GM23338 (cell line): ENCODE data around the gene ZNF808. TPM values are rescaled to one million over a fixed set of nuclear protein-coding genes. Genes with fewer than 3 reads are reported as not detected.
"Not testable (repeated sequence)": the region's sequence is repeated elsewhere in the genome, so short reads cannot be mapped to it uniquely, and the experiment has no call there.

ENCODE experiments used
- ATAC-seq: fragments of 200-7000 bp; cut with Tn5 transposase; 3 replicates; pipeline ENCODE4 v1.9.1; 2020
- DNase-seq: peaks from one replicate; pipeline ENCODE4 v3.0.0-alpha.2; 2015; ENCODE audit warnings: low spot score
- H2AFZ ChIP-seq: fragments of 200-600 bp; sonication (generic); 2 replicates; pipeline ENCODE4 v1.8.0; 2016; ENCODE audit warnings: antibody characterized with exemption, mild to moderate bottlenecking, moderate library complexity
- H3F3A ChIP-seq: fragments of 200-600 bp; sonication (generic); replicated peaks from 2 replicates; pipeline ENCODE4 v1.8.0; 2017; ENCODE audit warnings: antibody characterized with exemption, mixed run types, low read depth
- H3K27ac ChIP-seq: fragments of 200-600 bp; sonication (generic); 2 replicates; pipeline ENCODE4 v1.6.1; 2016; ENCODE audit warnings: low read depth
- H3K27me3 ChIP-seq: fragments of 200-600 bp; sonication (generic); 2 replicates; pipeline ENCODE4 v1.8.0; 2016; ENCODE audit warnings: mild to moderate bottlenecking, mixed run types, moderate library complexity; ENCODE audit not compliant: insufficient read depth
- H3K36me3 ChIP-seq: fragments of 200-600 bp; sonication (generic); 2 replicates; pipeline ENCODE4 v1.8.0; 2016; ENCODE audit warnings: mild to moderate bottlenecking; ENCODE audit not compliant: insufficient read depth
- H3K4me1 ChIP-seq: fragments of 200-600 bp; sonication (generic); 2 replicates; pipeline ENCODE4 v1.8.0; 2016; ENCODE audit warnings: mild to moderate bottlenecking, moderate library complexity; ENCODE audit not compliant: insufficient read depth
- H3K4me2 ChIP-seq: fragments of 200-600 bp; sonication (generic); 2 replicates; pipeline ENCODE4 v1.7.1; 2017; ENCODE audit warnings: mixed run types
- H3K4me3 ChIP-seq: fragments of 200-600 bp; sonication (generic); 2 replicates; pipeline ENCODE4 v1.6.1; 2016; ENCODE audit warnings: mixed run types
- H3K79me2 ChIP-seq: fragments of 200-600 bp; sonication (generic); replicated peaks from 2 replicates; pipeline ENCODE4 v1.8.0; 2017; ENCODE audit warnings: mild to moderate bottlenecking; ENCODE audit not compliant: insufficient read depth
- H3K9me2 ChIP-seq: fragments of 200-600 bp; sonication (generic); 2 replicates; pipeline ENCODE4 v1.8.0; 2017; ENCODE audit not compliant: insufficient read depth
- H4K20me1 ChIP-seq: fragments of 200-600 bp; sonication (generic); replicated peaks from 2 replicates; pipeline ENCODE4 v1.8.0; 2017; ENCODE audit warnings: mild to moderate bottlenecking; ENCODE audit not compliant: insufficient read depth
- H3K27ac Mint-ChIP-seq: 2 replicates; pipeline ENCODE4 v1.8.0; 2020; ENCODE audit warnings: inconsistent platforms, mild to moderate bottlenecking, moderate library complexity, mixed read lengths
- H3K27me3 Mint-ChIP-seq: 3 replicates; pipeline ENCODE4 v1.8.0; 2022; ENCODE audit warnings: low read depth, mild to moderate bottlenecking, moderate library complexity, mixed read lengths, inconsistent platforms; ENCODE audit not compliant: insufficient read depth, poor library complexity
- H3K36me3 Mint-ChIP-seq: 3 replicates; pipeline ENCODE4 v1.8.0; 2021; ENCODE audit warnings: low read depth, mild to moderate bottlenecking, inconsistent platforms, moderate library complexity, mixed read lengths
- H3K4me1 Mint-ChIP-seq: 3 replicates; pipeline ENCODE4 v1.8.0; 2020; ENCODE audit warnings: mild to moderate bottlenecking, inconsistent platforms, mixed read lengths
- H3K4me3 Mint-ChIP-seq: 3 replicates; pipeline ENCODE4 v1.8.0; 2021; ENCODE audit warnings: moderate library complexity, mild to moderate bottlenecking, inconsistent platforms, mixed read lengths
- H3K9me3 Mint-ChIP-seq: 3 replicates; pipeline ENCODE4 v1.8.0; 2020; ENCODE audit warnings: moderate library complexity, mild to moderate bottlenecking, inconsistent platforms, mixed read lengths
- ZNF114 ChIP-seq: fragments of 250-450 bp; sonication (Bioruptor Pico); IDR thresholded peaks from 2 replicates; pipeline ENCODE4 v1.5.0; 2020; ENCODE audit warnings: mild to moderate bottlenecking, moderate library complexity
- polyA plus RNA-seq: library from polyadenylated mRNA; unstranded; fragments of >200 nt; fragmentation: Nextera tagmentation; extraction: Ambion mirVana; gene quantifications from 2 replicates; pipeline ENCODE4 v1.2.1, GENCODE V29; 2016
- total RNA-seq: library from RNA; depleted of rRNA; stranded (reverse); fragments of >200 nt; shearing (Covaris generic); gene quantifications from 2 replicates; pipeline ENCODE4 v1.2.3, GENCODE V29; 2014
- TF ChIP-seq, protein P1 (sequence below): IDR thresholded peaks from one replicate; pipeline ENCODE4 v1.6.1; 2018; ENCODE audit warnings: antibody characterized with exemption; ENCODE audit not compliant: unreplicated experiment

ZNF808 gene
- total and polyA plus RNA-seq, 2 experiments from 2014 or later = 10.5 to 32.1 TPM

DNA sequence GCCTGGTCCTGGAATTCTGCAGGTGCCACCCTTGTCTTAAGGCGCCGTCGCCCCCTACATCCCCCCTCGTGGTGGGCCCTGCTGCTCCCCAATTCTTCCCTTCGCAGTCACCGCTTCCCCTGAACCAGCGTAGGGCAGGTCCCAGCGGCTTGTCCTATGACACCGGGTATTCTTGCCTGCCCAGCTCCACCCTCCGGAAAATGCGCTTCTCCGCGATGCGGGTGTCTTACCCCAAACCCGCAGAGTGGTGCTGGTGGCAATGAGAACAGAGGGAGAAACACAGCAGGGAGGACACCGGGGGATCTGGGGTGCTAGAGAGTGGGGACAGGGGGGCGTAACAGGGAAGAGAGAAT, 9.0 kb downstream of the ZNF808 start:
- no peaks in the 10 kb centered on the region for H3K9me3 Mint-ChIP-seq
- Histone ChIP-seq H3K9me2 (no peaks in the 10 kb centered on the region), H3K4me3 (peak overlapping the region; percentile 85), H4K20me1 (peaks cover 4% of the 10 kb centered on the region), H3K79me2 (peaks cover 27% of the 10 kb centered on the region), H3K27ac (no peak overlapping the region), H3K4me1 (no peaks in the 10 kb centered on the region; the same call in 1 of the 2 replicates), H3K36me3 (no peaks in the 10 kb centered on the region), H3F3A (0 out of 2 replicates have a peak, but pooled peaks cover 4% of the 10 kb centered on the region), H2AFZ (peak overlapping the region; percentile 87; the same call in 1 of the 2 replicates), H3K27me3 (peaks cover 10% of the 10 kb centered on the region), H3K4me2 (peak overlapping the region; percentile 90)
- DNase-seq (peak; percentile 59), ATAC-seq (peak; percentile 62)
- H3K36me3 Mint-ChIP-seq = no peaks in the 10 kb centered on the region; the same call in 2 of the 3 replicates
- peaks cover 17% of the 10 kb centered on the region; the same call in 2 of the 3 replicates for H3K4me1 Mint-ChIP-seq
- TF ChIP-seq, protein P1, sequence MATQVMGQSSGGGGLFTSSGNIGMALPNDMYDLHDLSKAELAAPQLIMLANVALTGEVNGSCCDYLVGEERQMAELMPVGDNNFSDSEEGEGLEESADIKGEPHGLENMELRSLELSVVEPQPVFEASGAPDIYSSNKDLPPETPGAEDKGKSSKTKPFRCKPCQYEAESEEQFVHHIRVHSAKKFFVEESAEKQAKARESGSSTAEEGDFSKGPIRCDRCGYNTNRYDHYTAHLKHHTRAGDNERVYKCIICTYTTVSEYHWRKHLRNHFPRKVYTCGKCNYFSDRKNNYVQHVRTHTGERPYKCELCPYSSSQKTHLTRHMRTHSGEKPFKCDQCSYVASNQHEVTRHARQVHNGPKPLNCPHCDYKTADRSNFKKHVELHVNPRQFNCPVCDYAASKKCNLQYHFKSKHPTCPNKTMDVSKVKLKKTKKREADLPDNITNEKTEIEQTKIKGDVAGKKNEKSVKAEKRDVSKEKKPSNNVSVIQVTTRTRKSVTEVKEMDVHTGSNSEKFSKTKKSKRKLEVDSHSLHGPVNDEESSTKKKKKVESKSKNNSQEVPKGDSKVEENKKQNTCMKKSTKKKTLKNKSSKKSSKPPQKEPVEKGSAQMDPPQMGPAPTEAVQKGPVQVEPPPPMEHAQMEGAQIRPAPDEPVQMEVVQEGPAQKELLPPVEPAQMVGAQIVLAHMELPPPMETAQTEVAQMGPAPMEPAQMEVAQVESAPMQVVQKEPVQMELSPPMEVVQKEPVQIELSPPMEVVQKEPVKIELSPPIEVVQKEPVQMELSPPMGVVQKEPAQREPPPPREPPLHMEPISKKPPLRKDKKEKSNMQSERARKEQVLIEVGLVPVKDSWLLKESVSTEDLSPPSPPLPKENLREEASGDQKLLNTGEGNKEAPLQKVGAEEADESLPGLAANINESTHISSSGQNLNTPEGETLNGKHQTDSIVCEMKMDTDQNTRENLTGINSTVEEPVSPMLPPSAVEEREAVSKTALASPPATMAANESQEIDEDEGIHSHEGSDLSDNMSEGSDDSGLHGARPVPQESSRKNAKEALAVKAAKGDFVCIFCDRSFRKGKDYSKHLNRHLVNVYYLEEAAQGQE = no peak
- no peak for TF ChIP-seq ZNF114 (CRISPR knock-in tag)
- H3K27me3 Mint-ChIP-seq = peaks cover 22% of the 10 kb centered on the region
- H3K4me3 Mint-ChIP-seq = peak overlapping the region; percentile 82
- no peak overlapping the region for H3K27ac Mint-ChIP-seq

DNA sequence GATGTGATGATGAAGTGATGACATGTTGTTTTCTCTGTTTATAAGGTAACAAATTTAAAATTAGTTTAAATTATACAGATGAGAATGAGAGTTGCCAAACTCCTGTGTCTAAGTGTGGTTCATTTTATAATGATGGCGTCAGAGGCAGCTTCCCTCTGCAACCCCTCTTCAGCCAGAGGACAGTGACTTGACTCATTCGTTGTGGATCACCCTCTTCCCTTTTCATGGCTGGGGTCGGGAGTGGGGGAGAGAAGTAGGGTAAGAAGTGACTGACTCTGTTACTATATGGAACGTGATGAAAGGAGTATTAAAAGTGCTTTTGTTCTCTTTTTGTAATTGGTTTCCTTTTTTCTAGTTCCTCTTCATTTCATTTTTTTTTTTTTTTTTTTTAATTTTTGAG, 11.3 kb downstream of the ZNF808 start:
- peaks cover 17% of the 10 kb centered on the region; the same call in 2 of the 3 replicates for H3K4me1 Mint-ChIP-seq
- H3K27ac ChIP-seq, H3K36me3 ChIP-seq, H2AFZ ChIP-seq, H3K4me2 ChIP-seq, H3F3A ChIP-seq, H3K9me2 ChIP-seq, H3K36me3 Mint-ChIP-seq, H3K4me3 ChIP-seq, ATAC-seq, H4K20me1 ChIP-seq, H3K27me3 ChIP-seq, H3K4me1 ChIP-seq, H3K9me3 Mint-ChIP-seq, H3K27ac Mint-ChIP-seq, DNase-seq, H3K4me3 Mint-ChIP-seq: not testable (repeated sequence)
- H3K79me2 ChIP-seq = peaks cover 23% of the 10 kb centered on the region
- H3K27me3 Mint-ChIP-seq = peaks cover 22% of the 10 kb centered on the region

DNA sequence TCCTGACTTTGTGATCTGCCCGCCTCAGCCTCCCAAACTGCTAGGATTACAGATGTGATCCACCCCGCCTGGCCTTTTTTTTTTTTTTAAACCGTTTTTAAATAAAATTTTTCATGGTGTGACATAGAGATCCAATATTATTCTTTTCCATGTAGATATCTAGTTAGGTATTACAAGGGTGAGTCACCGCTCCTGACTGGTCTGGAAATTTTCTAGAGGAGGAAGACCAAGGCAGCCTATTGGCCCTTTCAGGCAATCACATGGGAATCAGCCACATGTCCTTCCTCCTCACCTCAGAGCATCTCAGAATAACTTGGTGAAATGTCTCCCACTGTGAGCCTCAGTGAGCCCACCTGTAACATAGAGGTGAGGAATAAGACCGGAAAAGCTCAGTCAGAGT, 13.7 kb downstream of the ZNF808 start:
- Mint-ChIP-seq H3K27me3 (peaks cover 11% of the 10 kb centered on the region), H3K36me3 (peaks cover 14% of the 10 kb centered on the region)
- ATAC-seq, H3K36me3 ChIP-seq, H3K4me1 ChIP-seq, H3F3A ChIP-seq, H3K27me3 ChIP-seq, H3K4me3 Mint-ChIP-seq, H3K4me1 Mint-ChIP-seq, H3K27ac Mint-ChIP-seq, H3K4me3 ChIP-seq, DNase-seq, H4K20me1 ChIP-seq, H3K4me2 ChIP-seq, H2AFZ ChIP-seq, H3K9me2 ChIP-seq, H3K9me3 Mint-ChIP-seq, H3K27ac ChIP-seq: not testable (repeated sequence)
- peaks cover 23% of the 10 kb centered on the region for H3K79me2 ChIP-seq
